HuH-7.5 (cell line): ENCODE results near the gene FBXL5.
"Not testable (repeated sequence)": the region's sequence is repeated elsewhere in the genome, so short reads cannot be mapped to it uniquely, and the experiment has no call there.

Source experiments
- DNase-seq: peaks from one replicate; pipeline ENCODE4 v3.0.0; 2011; ENCODE audit warnings: low spot score

The FBXL5 gene

GRCh38 chr4:15649914-15650545 is 5.1 kb downstream of the FBXL5 start:
- DNase-seq = peak; percentile 52

DNA sequence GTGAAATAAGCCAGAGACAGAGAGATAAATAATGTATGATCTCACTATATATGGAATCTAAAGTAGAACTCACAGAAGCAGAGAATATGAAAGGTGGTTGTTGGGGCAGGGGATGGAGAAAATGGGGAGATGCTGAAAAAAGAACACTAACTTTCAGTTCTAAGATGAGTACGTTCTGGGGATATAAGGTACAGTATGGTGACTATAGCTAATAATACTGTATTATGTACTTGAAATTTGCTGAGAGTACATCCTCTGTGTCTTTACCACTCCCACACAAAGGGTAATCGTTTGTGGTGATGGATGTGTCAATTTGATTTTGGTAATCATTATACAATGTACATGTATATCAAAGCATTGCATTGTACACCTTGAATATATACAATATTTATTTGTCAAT is 6.6 kb downstream of the FBXL5 start:
- no peak for DNase-seq

GRCh38 chr4:15638418-15638817 is 16.7 kb downstream of the FBXL5 start:
- no peak for DNase-seq

GRCh38 chr4:15636818-15637217 is 18.3 kb downstream of the FBXL5 start:
- no peak for DNase-seq

DNA sequence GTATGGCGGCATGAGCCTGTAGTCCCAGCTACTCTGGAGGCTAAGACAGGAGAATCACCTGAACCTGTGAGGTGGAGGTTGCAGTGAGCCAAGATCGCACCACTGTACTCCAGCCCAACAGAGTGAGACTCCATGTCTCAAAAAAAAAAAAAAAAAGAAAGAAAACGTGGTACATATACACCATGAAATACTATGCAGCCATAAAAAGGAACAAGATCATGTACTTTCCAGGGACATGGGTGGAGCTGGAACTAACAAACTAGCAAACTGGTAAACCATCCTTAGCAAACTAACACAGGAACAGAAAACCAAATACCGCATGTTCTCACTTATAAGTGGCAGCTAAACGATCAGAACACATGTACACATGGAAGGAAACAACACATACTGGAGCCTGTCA is 37.8 kb downstream of the FBXL5 start:
- not testable (repeated sequence) for DNase-seq

DNA sequence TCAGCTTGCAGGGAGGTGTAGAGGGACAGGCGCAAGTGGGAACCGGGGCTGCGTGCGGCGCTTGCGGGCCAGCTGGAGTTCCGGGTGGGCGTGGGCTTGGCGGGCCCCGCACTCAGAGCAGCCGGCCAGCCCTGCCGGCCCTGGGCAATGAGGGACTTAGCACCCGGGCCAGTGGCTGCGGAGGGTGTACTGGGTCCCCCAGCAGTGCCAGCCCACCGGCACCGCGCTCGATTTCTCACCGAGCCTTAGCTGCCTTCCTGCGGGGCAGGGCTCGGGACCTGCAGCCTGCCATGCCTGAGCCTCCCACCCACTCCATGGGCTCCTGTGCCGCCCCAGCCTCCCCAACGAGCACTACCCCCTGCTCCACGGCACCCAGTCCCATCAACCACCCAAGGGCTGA is 40.3 kb downstream of the FBXL5 start:
- not testable (repeated sequence) for DNase-seq

DNA sequence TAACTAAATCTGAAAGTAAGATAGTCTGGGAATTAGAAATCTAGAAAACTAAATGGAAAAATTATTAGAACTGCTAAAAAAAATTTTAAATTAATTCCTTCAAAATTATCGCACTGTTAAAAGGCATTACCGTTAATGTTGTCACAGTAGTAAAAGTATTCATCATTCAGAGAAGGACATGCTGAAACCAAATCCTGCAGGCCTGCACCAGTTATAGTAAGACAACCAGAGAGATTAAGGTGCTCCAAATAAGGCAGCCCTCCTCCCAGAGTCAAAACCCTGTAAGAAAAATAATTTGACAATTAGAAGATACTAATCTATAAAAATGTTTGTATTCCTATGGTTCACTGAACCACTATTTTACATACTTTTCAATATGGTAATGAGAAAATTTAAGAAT is 43.0 kb downstream of the FBXL5 start:
- DNase-seq = no peak

DNA sequence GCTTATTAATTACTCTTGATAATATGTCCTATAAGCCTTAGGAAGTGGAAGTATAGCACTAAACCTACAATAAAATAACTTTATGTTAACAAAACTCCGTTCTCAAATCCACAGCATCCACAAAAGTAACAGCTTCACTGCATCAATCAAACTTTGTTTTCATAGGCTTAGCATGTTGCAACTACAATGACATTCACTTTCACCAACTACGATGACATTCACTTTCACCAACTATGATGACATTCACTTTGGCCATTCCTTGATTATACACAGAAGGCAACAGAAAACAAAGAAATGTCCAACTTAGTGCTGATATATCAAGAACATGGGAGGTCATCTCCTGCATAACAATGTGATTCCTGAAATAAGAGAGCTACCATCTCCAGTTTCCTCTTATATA is 44.3 kb downstream of the FBXL5 start:
- no peak for DNase-seq

DNA sequence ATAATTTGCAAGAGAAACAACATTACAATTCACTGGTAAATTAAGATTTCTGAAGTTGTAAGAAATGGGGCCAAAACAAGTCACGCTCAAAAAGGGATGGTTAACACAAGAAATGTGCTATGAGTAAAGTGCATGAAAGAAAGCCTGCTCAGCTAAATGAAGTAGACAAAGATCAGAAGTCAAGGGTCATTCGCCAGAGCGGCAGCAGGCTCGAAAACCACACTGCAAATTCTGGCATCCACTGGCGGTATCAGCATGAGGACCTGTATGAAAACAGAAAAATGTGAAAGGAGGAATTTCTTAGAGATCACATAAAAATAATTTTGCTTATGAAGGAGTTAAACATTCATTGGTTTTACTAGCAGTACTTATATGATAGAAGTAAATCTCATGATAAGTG is 49.6 kb downstream of the FBXL5 start:
- no peak for DNase-seq

GRCh38 chr4:15601862-15602261 is 53.3 kb downstream of the FBXL5 start:
- DNase-seq = no peak

GRCh38 chr4:15600176-15600575 is 55.0 kb downstream of the FBXL5 start:
- no peak for DNase-seq

- DNase-seq = no peak
Observed at GRCh38 chr4:15598644-15599043, 56.5 kb downstream of the FBXL5 start.

GRCh38 chr4:15592799-15593198 is 62.4 kb downstream of the FBXL5 start:
- no peak for DNase-seq

DNA sequence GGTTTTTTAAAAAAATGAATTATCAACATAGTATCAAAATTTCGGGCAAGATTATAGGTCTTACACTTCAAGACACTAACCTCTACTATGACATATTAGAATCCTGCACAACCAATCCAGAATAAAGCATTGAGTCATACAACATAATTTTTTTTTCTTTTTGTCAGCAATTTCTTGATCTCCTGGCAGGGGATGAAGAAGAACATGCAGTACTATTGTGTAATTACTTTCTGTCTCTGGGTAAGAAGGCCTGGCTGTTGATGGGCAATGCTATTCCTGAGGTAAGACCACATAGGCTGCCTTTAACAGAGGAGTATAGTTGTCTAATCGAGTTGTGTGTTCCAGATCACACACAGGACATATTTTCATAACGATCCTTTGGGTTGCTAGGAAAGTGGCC is 67.5 kb downstream of the FBXL5 start:
- DNase-seq = no peak

GRCh38 chr4:15586066-15586465 is 69.1 kb downstream of the FBXL5 start:
- DNase-seq = no peak

GRCh38 chr4:15585331-15585730 is 69.8 kb downstream of the FBXL5 start:
- no peak for DNase-seq

DNA sequence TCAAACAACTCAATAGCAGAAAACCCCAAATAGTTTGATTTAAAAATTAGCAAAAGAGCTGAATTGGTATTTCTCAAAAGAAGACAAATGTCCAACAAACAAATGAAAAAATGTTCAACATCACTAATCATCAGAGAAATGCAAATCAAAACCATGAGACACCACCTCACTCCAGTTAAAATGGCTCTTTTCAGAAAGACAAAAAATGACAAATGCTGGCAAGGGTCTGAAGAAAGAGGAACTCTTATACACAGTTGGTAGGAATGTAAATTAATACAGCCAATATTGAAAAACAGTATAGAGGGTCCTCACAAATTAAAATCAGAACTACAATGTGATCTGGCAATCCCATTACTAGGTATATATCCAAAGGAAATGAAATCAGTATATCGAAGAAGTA is 70.4 kb downstream of the FBXL5 start:
- DNase-seq = no peak

- no peak for DNase-seq
Observed at GRCh38 chr4:15577508-15577907, 77.6 kb downstream of the FBXL5 start.

DNA sequence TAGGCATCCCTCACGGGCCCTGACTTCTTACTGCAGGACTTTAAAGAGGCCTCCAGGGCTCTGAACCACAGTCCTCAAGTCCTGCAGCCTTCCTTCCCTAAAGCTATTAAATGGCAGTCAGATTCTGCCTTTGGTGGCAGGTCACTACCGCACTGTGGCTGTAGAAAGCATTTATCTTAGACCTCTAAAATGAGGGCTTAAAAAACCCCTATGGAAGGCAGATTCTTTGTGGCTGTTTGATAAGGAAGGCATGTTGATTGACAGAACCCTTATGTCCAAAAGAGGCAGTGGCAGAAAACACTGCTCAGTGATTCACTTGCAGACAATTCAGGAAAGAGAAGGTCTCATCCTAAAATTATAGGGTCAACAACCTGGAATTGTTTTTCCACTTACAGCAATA is 79.2 kb downstream of the FBXL5 start:
- no peak for DNase-seq

GRCh38 chr4:15569746-15570145 is 85.4 kb downstream of the FBXL5 start:
- DNase-seq = no peak

DNA sequence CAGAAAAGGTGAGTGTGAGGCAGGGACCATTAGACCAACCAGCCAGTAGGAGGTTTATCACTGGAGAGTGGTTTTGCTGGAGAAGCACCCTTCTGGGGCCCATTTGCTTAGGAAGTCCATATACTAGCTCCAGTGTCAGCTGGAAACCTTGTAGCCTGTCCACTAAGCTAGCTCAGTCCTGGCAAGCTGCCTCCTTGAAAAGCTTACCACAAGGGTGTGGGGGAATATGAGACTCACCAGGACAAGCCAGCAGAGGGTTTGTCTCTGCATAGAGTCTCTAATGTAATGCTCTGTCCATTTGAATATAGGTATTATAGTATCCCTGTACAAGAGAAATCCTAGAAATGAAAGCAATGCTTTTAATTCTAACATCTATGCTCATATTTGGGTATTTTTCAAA is 86.3 kb downstream of the FBXL5 start:
- DNase-seq = no peak

DNA sequence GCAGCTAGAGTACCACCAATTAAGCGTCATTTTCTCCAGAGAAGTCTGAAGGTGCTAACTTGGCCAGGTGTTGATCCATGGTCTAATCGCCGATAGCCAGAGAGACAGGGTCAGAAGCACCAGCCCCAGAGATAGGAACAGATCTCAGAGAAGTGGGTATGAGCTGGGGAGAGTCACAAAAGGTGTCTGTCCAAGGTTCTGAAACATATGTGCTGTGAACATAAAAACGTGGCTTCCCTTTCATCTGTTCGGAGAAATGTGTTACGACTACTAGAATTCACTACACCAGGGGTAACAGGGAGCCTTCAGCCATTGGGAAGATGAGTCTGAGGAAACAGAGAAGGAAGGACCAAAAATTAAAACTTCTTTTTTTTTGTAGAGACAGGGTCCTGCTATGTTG is 91.3 kb downstream of the FBXL5 start:
- DNase-seq = no peak

GRCh38 chr4:15562623-15563022 is 92.5 kb downstream of the FBXL5 start:
- DNase-seq = no peak

- no peak for DNase-seq
Observed at GRCh38 chr4:15562114-15562513, 93.0 kb downstream of the FBXL5 start.

- DNase-seq = no peak
Observed at GRCh38 chr4:15558561-15558960, 96.6 kb downstream of the FBXL5 start.
